Tibial nerve (tissue), 4 donors: ENCODE results near the gene MAML2.

Experiments used
- EP300 ChIP-seq, 2 donors: sonication (generic); formaldehyde crosslinking; IDR thresholded peaks; one replicate each; pipeline ENCODE4 v1.6.1; 2017; ENCODE audit warnings: antibody characterized with exemption in 2 of 2, mild to moderate bottlenecking in 1 of 2
- POLR2A ChIP-seq, 2 donors: fragments of 450-650 bp; IDR thresholded peaks; one replicate each; pipeline ENCODE4 v1.6.1; 2017; ENCODE audit warnings: antibody characterized with exemption in 2 of 2, mild to moderate bottlenecking in 2 of 2, moderate library complexity in 2 of 2
- TF ChIP-seq, protein P1 (sequence below), 5 experiments: fragments of 200-600 bp in 3 of 5; fragments of 450-650 bp in 2 of 5; sonication (generic) in 3 of 5; IDR thresholded peaks; one replicate each; pipeline ENCODE4 v1.5.1; 2016 to 2019; ENCODE audit warnings: antibody characterized with exemption in 5 of 5, mild to moderate bottlenecking in 3 of 5, moderate library complexity in 2 of 5

DNA sequence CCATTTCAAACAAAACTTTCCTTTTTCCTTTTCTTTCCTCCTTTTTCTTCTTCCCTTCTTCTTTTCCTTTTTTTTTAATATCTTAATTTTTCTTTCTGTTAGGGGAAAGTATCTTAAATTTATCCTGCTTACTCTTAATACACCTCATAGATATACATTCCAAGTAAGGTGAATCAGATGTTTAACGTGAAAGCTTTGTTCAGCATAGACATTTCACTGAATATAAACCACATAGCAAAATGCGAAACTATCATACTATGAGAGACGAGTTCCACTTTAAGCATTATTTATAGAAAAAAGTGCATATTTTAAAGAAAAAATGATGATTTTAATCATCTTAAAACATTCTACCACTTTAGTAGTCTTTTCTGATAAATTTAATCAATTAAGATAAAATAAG is 281.3 kb downstream of the MAML2 start:
- TF ChIP-seq, protein P1, sequence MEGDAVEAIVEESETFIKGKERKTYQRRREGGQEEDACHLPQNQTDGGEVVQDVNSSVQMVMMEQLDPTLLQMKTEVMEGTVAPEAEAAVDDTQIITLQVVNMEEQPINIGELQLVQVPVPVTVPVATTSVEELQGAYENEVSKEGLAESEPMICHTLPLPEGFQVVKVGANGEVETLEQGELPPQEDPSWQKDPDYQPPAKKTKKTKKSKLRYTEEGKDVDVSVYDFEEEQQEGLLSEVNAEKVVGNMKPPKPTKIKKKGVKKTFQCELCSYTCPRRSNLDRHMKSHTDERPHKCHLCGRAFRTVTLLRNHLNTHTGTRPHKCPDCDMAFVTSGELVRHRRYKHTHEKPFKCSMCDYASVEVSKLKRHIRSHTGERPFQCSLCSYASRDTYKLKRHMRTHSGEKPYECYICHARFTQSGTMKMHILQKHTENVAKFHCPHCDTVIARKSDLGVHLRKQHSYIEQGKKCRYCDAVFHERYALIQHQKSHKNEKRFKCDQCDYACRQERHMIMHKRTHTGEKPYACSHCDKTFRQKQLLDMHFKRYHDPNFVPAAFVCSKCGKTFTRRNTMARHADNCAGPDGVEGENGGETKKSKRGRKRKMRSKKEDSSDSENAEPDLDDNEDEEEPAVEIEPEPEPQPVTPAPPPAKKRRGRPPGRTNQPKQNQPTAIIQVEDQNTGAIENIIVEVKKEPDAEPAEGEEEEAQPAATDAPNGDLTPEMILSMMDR (IDR thresholded peaks at IDR 0.05): no peak
- no peak for TF ChIP-seq EP300 (IDR thresholded peaks at IDR 0.05)
- no peak for TF ChIP-seq POLR2A (IDR thresholded peaks at IDR 0.05)
